GM18907 (cell line): ENCODE measurements around the gene NCOA1.

Experiments
- ATAC-seq: cut with Tn5 transposase; IDR thresholded peaks from one replicate; pipeline ENCODE4 v1.9.1; 2021; ENCODE audit warnings: mild to moderate bottlenecking, moderate library complexity; ENCODE audit not compliant: unreplicated experiment

The NCOA1 gene

GRCh38 chr2:24621779-24622538, 130.9 kb downstream of the NCOA1 start:
- ATAC-seq: no peak

GRCh38 chr2:24623535-24623934, 132.5 kb downstream of the NCOA1 start:
- ATAC-seq: no peak

- no peak for ATAC-seq
Observed at GRCh38 chr2:24625728-24626127, 134.7 kb downstream of the NCOA1 start.

GRCh38 chr2:24626131-24626530, 135.1 kb downstream of the NCOA1 start:
- ATAC-seq: no peak

- no peak for ATAC-seq
Observed at GRCh38 chr2:24628746-24629145, 137.7 kb downstream of the NCOA1 start.

- ATAC-seq: no peak
Observed at GRCh38 chr2:24632172-24632571, 141.1 kb downstream of the NCOA1 start.

GRCh38 chr2:24635181-24635580, 144.1 kb downstream of the NCOA1 start:
- ATAC-seq: no peak

GRCh38 chr2:24638568-24638967, 147.5 kb downstream of the NCOA1 start:
- ATAC-seq: no peak

GRCh38 chr2:24642351-24642750, 151.3 kb downstream of the NCOA1 start:
- ATAC-seq: no peak

GRCh38 chr2:24643051-24643450, 152.0 kb downstream of the NCOA1 start:
- no peak for ATAC-seq

GRCh38 chr2:24644032-24644431, 153.0 kb downstream of the NCOA1 start:
- ATAC-seq: no peak

- no peak for ATAC-seq
Observed at GRCh38 chr2:24650997-24651642, 160.1 kb downstream of the NCOA1 start.

GRCh38 chr2:24651643-24652003, 160.6 kb downstream of the NCOA1 start:
- ATAC-seq: no peak

- no peak for ATAC-seq
Observed at GRCh38 chr2:24652265-24653182, 161.5 kb downstream of the NCOA1 start.

- no peak for ATAC-seq
Observed at GRCh38 chr2:24657818-24658217, 166.8 kb downstream of the NCOA1 start.

GRCh38 chr2:24658531-24659202, 167.6 kb downstream of the NCOA1 start:
- ATAC-seq: no peak

GRCh38 chr2:24659862-24660261, 168.8 kb downstream of the NCOA1 start:
- ATAC-seq: no peak

- ATAC-seq: no peak
Observed at GRCh38 chr2:24667542-24667941, 176.5 kb downstream of the NCOA1 start.

GRCh38 chr2:24671230-24671629, 180.2 kb downstream of the NCOA1 start:
- ATAC-seq: no peak

GRCh38 chr2:24672589-24672988, 181.5 kb downstream of the NCOA1 start:
- ATAC-seq: no peak

GRCh38 chr2:24675338-24675737, 184.3 kb downstream of the NCOA1 start:
- no peak for ATAC-seq
